Cardiac muscle cell (in vitro differentiated cells and primary cell): ENCODE measurements around the gene IL19. TPM values are rescaled to one million over a fixed set of nuclear protein-coding genes. Genes with fewer than 3 reads are reported as not detected.

Experiments
- DNase-seq, 2 donors: peaks; one replicate each; pipeline versions ENCODE4 v3.0.0 to v3.0.0-alpha.2; 2010 to 2017; ENCODE audit warnings: low read depth in 1 of 2, low spot score in 1 of 2
- H3K27ac ChIP-seq: fragments of 200-600 bp; sonication (generic); 2 replicates; pipeline ENCODE4 v1.5.1; 2016
- H3K27me3 ChIP-seq: fragments of 200-600 bp; sonication (generic); 2 replicates; pipeline ENCODE4 v1.6.0; 2016; ENCODE audit warnings: control low read depth
- H3K36me3 ChIP-seq: fragments of 200-600 bp; sonication (generic); 2 replicates; pipeline ENCODE4 v1.5.1; 2016; ENCODE audit warnings: control low read depth
- H3K4me1 ChIP-seq: fragments of 200-600 bp; sonication (generic); 2 replicates; pipeline ENCODE4 v1.8.1; 2017; ENCODE audit warnings: low read depth, mild to moderate bottlenecking, mixed run types
- H3K4me3 ChIP-seq: fragments of 200-600 bp; sonication (generic); 2 replicates; pipeline ENCODE4 v1.5.1; 2016; ENCODE audit warnings: mild to moderate bottlenecking
- H3K9me3 ChIP-seq: fragments of 200-600 bp; sonication (generic); 2 replicates; pipeline ENCODE4 v1.5.1; 2017; ENCODE audit warnings: low read depth, mild to moderate bottlenecking, control low read depth
- polyA plus RNA-seq: library from polyadenylated mRNA; unstranded; fragments of >200 nt; fragmentation: Nextera tagmentation; extraction: Ambion mirVana; gene quantifications from 2 replicates; pipeline ENCODE4 v1.2.1, GENCODE V29; 2016
- total RNA-seq: library from RNA; depleted of rRNA; stranded (reverse); fragments of >200 nt; gene quantifications from 2 replicates; pipeline ENCODE4 v1.2.3, GENCODE V29; 2016
- TF ChIP-seq, protein P1 (sequence below): IDR thresholded peaks from 2 replicates; pipeline ENCODE4 v1.5.1; 2012; ENCODE audit warnings: low read depth, mild to moderate bottlenecking, low read length

The IL19 gene
- total and polyA plus RNA-seq, 2 experiments from 2014 or later, result not detected

DNA sequence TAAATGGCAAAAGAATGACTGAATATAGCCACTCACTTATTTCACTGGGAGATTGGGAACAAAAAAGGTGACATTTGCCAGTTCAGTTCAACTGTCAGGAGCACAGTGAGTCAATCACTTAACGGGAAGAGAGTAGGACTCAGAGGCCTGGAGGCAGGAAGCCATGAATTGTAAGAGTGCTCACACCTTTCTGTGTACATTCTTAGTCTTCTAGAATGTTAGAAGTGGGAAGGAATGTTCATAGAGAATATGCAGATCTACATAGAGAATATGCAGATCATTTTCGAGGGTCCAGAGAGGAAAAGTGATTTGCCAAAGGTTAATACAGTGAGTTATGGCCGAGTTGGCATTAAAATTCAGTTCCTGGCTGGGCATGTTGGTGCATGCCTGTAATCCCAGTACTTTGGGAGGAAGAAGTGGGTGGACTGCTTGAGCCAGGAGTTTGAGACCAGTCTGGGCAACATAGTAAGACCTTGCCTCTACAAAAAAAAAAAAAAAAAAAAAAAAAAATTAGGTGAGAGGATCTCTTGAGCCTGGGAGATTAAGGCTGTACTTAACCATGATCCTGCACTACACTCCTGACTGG lies 103.1 kb downstream of the IL19 start:
- H3K27ac ChIP-seq, result no peak overlapping the region
- DNase-seq, result no peak
- H3K4me1 ChIP-seq, result no peaks in the 10 kb centered on the region
- TF ChIP-seq, protein P1, sequence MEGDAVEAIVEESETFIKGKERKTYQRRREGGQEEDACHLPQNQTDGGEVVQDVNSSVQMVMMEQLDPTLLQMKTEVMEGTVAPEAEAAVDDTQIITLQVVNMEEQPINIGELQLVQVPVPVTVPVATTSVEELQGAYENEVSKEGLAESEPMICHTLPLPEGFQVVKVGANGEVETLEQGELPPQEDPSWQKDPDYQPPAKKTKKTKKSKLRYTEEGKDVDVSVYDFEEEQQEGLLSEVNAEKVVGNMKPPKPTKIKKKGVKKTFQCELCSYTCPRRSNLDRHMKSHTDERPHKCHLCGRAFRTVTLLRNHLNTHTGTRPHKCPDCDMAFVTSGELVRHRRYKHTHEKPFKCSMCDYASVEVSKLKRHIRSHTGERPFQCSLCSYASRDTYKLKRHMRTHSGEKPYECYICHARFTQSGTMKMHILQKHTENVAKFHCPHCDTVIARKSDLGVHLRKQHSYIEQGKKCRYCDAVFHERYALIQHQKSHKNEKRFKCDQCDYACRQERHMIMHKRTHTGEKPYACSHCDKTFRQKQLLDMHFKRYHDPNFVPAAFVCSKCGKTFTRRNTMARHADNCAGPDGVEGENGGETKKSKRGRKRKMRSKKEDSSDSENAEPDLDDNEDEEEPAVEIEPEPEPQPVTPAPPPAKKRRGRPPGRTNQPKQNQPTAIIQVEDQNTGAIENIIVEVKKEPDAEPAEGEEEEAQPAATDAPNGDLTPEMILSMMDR, result no peak
- no peaks in the 10 kb centered on the region for H3K27me3 ChIP-seq
- H3K36me3 ChIP-seq, result no peaks in the 10 kb centered on the region
- peaks cover 4% of the 10 kb centered on the region for H3K9me3 ChIP-seq
- H3K4me3 ChIP-seq, result no peak overlapping the region

DNA sequence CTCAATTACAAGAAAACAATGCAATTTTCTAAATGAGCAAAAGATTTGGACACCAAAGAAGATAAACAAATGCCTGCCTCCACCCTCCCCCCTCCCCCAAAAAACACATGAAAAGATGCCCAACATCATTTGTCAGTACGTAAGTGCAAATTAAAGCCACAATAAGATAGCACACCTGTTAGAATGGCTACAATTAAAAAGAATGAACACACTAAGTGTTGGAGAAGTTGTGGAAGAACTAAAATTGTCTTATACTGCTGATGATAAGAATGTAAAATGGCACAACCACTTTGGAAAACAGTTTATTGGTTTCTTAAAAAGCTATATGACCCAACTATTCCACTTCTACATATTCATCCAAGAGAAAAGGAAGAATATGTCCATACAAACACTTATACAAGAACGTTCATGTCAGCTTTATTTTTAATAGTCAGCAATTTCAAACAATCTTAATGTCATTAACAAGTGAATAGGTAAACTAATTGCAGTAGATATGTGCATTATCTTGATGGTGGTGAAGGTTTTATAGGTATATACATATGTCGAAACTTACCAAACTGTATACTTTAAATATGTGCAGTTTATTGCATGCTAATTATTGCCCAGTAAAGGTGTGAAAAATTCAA lies 105.3 kb downstream of the IL19 start:
- Histone ChIP-seq H3K4me1 (no peaks in the 10 kb centered on the region), H3K27ac (no peak overlapping the region), H3K9me3 (peaks cover 4% of the 10 kb centered on the region), H3K4me3 (no peak overlapping the region), H3K36me3 (no peaks in the 10 kb centered on the region), H3K27me3 (no peaks in the 10 kb centered on the region)
- no peak for DNase-seq
- TF ChIP-seq, protein P1, result no peak

DNA sequence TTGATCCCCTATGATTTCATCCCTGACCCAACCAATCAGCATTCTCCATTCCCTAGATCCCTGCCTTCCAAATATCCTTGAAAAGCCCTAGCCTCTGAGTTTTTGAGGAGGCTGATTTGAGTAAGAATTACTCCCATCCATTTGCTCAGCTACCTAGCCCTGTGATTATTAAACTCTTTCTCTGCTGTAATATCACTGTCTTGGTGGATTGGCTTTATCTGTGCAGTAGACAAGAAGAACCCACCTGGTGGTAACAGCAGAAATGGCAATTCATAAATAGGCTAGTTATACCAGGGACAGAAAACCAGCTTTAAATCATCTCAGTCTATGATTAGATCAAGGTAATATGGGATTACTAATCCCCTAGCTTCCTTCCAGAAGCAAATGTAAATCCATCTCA lies 107.9 kb downstream of the IL19 start:
- Histone ChIP-seq H3K4me3 (no peak overlapping the region), H3K27me3 (no peaks in the 10 kb centered on the region), H3K9me3 (peaks cover 4% of the 10 kb centered on the region), H3K36me3 (no peaks in the 10 kb centered on the region), H3K27ac (no peak overlapping the region), H3K4me1 (no peaks in the 10 kb centered on the region)
- TF ChIP-seq, protein P1, result peak; percentile 6
- no peak for DNase-seq

DNA sequence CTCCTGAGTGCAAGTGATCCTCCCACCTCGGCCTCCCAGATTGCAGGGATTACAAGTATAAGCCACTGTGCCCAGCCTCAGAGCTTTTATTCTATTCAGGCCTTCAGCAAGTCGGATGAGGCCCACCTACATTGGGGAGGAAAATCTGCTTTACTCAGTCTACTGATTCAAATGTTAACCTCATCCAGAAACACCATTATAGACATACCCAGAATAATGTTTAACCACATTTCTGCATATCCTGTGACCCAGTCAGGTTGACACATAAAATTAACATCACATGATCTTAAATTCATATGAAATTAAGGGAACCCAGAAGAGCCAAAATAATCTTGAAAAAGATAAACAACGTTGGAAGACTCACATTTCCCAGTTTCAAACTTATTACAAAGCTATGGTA lies 109.7 kb downstream of the IL19 start:
- TF ChIP-seq, protein P1, result no peak
- H3K4me3 ChIP-seq, result no peak overlapping the region
- H3K4me1 ChIP-seq, result no peaks in the 10 kb centered on the region
- H3K36me3 ChIP-seq, result no peaks in the 10 kb centered on the region
- DNase-seq, result no peak
- no peaks in the 10 kb centered on the region for H3K27me3 ChIP-seq
- no peak overlapping the region for H3K27ac ChIP-seq
- peaks cover 4% of the 10 kb centered on the region for H3K9me3 ChIP-seq

DNA sequence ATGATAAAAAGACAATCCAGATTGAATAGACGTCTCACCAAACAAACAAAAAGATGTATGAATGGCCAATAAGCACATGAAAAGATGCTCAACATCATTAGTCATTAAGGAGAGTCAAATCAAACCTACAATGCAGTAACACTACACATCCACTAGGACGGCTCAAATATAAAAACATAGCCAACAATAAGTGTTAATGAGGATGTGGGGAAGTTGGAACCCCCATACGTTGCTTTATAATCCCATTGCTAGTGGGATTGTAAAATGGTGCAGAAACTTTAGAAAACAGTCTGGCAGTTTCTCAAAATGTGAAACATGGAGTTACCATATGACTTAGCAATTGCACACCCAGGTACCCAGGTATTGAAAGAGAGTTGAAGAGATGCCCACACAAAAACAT lies 112.0 kb downstream of the IL19 start:
- no peaks in the 10 kb centered on the region for H3K4me1 ChIP-seq
- no peak for DNase-seq
- H3K27ac ChIP-seq, result no peak overlapping the region
- TF ChIP-seq, protein P1, result no peak
- peaks cover 4% of the 10 kb centered on the region for H3K9me3 ChIP-seq
- H3K4me3 ChIP-seq, result no peak overlapping the region
- H3K27me3 ChIP-seq, result no peaks in the 10 kb centered on the region
- no peaks in the 10 kb centered on the region for H3K36me3 ChIP-seq
